Right lung (tissue), 10 donors: ENCODE measurements around the gene HYPK. TPM values are rescaled to one million over a fixed set of nuclear protein-coding genes. Genes with fewer than 3 reads are reported as not detected.

Experiments
- DNase-seq, 2 donors: peaks; one replicate each; pipeline ENCODE4 v3.0.0-alpha.2; 2013
- long read RNA-seq, 8 donors: transcript quantifications; one replicate each; lab custom pipeline, GENCODE V29; 2026
- polyA plus RNA-seq, 5 donors: library from polyadenylated mRNA; unstranded; fragments of 120-200 nt; gene quantifications; one replicate each; pipeline versions ENCODE4 v1.2.1 to v1.2.3, GENCODE V29; 2013; ENCODE audit warnings: inconsistent platforms in 1 of 5, low replicate concordance in 1 of 5; ENCODE audit not compliant: insufficient read length in 5 of 5, insufficient read depth in 1 of 5

HYPK gene, protein sequence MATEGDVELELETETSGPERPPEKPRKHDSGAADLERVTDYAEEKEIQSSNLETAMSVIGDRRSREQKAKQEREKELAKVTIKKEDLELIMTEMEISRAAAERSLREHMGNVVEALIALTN
- 10 to 100 TPM in 3 of 5 donors, 1 to 10 TPM in 2; 6.2 to 16.2 (median 12.3) TPM for polyA plus RNA-seq
- long read RNA-seq, donor 1, transcript HYPK-202 (4 exons, 1,051 nt) = major isoform, 87 of 90 reads
- long read RNA-seq, donor 1, partial matches to known transcripts = 0 of 90 reads
- long read RNA-seq, donor 1, other reads (novel, unspliced or antisense) = 0 of 90 reads
- long read RNA-seq, donor 2, transcript HYPK-202 (4 exons, 1,051 nt) = major isoform, 45 of 45 reads
- long read RNA-seq, donor 2, partial matches to known transcripts = 0 of 45 reads
- long read RNA-seq, donor 2, other reads (novel, unspliced or antisense) = 0 of 45 reads
- long read RNA-seq, donor 3, full-length matches to known transcripts = 60 of 60 reads
- long read RNA-seq, donor 3, partial matches to known transcripts = 0 of 60 reads
- long read RNA-seq, donor 3, other reads (novel, unspliced or antisense) = 0 of 60 reads
- long read RNA-seq, donor 4, transcript HYPK-202 (4 exons, 1,051 nt) = major isoform, 45 of 47 reads
- long read RNA-seq, donor 4, partial matches to known transcripts = 0 of 47 reads
- long read RNA-seq, donor 4, other reads (novel, unspliced or antisense) = 0 of 47 reads
- long read RNA-seq, donor 5, transcript HYPK-202 (4 exons, 1,051 nt) = major isoform, 92 of 94 reads
- long read RNA-seq, donor 5, partial matches to known transcripts = 0 of 94 reads
- long read RNA-seq, donor 5, other reads (novel, unspliced or antisense) = 0 of 94 reads
- long read RNA-seq, donor 6, transcript HYPK-202 (4 exons, 1,051 nt) = major isoform, 99 of 101 reads
- long read RNA-seq, donor 6, partial matches to known transcripts = 0 of 101 reads
- long read RNA-seq, donor 6, other reads (novel, unspliced or antisense) = 0 of 101 reads
- long read RNA-seq, donor 7, transcript HYPK-202 (4 exons, 1,051 nt) = major isoform, 67 of 68 reads
- long read RNA-seq, donor 7, partial matches to known transcripts = 0 of 68 reads
- long read RNA-seq, donor 7, other reads (novel, unspliced or antisense) = 0 of 68 reads
- long read RNA-seq, donor 8, transcript HYPK-202 (4 exons, 1,051 nt) = major isoform, 30 of 33 reads
- long read RNA-seq, donor 8, partial matches to known transcripts = 0 of 33 reads
- long read RNA-seq, donor 8, other reads (novel, unspliced or antisense) = 0 of 33 reads

GRCh38 chr15:43800286-43801141 lies at the start of gene HYPK:
TSS of gene HYPK (plus strand) at chr15:43800599. CDS start at chr15:43800623, 24 bp downstream.
- peak; percentile 85 to 90 for DNase-seq

DNA sequence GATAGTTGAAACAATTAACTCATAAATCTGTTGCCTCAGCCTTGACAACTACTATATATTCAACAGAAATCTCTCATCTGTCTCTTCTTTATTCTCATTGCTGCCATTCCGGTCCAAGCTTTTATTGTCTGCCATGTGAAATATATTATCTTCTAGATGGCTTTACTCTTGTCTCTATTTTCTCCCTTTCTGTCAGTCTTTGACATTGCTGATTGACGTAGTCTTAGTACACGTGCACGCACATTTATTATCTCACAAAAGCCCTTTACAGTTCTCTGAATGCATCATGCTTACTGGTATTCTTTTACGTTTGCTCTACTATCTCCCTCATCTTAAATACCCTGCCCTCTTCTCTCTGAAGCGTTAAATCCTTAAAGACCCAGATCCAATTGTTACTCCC lies 48.5 kb upstream of the HYPK start:
- DNase-seq = no peak

DNA sequence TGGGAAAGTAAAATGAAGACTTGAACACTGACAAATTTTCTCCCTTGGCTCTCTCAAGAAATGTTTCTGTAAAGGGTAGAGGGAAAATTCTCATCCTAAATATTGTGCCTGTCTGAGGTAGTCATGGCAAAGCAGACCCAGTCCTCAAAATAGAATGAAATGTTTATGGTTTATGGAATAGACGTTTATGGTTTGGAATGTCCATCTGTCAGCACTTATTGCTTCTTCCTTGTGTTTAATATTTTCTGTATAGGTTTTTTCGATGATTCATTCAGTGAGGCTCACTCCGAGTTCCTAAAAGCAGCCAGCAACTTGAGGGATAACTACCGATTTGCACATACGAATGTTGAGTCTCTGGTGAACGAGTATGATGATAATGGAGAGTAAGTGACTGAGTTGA lies 37.6 kb upstream of the HYPK start:
- DNase-seq = no peak

- DNase-seq = no peak
Observed at GRCh38 chr15:43763819-43764446, 36.5 kb upstream of the HYPK start.

- peak in 1 of 2 donors; percentile 34 for DNase-seq
Observed at GRCh38 chr15:43769584-43770228, 30.7 kb upstream of the HYPK start.

- DNase-seq = no peak
Observed at GRCh38 chr15:43771816-43772215, 28.6 kb upstream of the HYPK start.

DNA sequence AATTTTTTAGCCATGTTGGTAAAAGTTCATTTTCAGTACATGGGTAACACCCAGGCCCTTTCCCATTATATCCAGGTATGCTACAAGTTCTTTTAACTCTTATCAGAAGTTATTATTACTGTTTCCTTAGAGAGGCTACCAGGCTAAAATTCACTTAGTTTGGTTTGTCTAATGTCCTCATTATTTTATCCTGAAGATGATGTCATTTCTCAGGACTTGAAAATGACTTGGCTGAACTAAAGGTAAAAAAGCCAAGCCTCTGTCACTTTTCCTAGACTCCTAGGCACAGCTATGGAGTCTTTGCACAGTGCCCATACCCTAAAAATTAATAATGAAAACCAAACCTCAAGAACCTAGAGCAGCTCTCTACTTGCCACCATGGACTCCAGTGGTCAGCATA lies 27.8 kb upstream of the HYPK start:
- DNase-seq = no peak

DNA sequence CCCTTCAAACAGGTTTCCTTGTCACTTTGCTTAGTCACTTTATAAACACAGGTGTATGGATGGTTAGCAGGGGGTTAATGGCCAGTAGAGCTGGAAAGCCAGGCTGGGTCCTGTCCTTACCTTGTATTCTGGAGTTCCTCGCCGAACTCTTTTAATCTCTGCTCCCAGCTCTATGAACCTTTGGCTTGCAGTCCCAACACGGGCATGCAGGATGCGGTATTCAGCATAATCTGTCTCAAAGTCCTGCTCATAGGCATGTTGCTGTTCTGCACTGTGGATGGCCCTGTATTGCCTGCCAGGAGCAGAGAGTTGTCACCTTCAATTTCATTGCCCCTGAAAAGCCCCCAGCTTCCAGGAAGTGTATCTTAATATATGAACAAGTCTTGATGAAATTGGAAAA lies 26.3 kb upstream of the HYPK start:
- no peak for DNase-seq

DNA sequence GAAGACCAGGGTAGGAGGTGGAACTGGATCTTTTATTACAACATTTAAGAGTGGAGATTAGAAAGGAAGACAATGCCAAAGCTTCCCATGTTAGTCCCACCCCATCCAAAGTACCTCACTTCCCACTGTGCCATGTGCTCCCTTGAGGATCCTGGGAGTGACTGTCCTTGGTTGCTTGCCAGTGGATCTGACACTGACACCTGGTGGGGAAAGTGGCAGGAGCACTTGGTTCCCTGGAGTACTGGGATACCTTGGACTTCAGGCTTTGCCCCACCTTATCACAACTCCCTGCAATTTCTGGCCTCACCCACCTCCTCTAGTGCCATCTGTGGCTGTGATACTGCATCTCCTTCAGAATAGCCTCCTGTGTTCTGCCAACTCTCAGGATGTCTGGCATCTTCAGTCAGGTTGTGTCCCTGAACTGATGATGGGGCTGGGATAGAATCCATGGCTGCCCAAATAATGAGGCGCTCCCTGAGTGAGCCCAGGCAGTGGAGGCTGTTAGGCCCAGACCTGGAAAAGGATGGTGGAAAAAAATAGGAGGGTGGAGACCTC lies 24.9 kb upstream of the HYPK start:
- DNase-seq = no peak

- no peak for DNase-seq
Observed at GRCh38 chr15:43776101-43776717, 24.2 kb upstream of the HYPK start.

DNA sequence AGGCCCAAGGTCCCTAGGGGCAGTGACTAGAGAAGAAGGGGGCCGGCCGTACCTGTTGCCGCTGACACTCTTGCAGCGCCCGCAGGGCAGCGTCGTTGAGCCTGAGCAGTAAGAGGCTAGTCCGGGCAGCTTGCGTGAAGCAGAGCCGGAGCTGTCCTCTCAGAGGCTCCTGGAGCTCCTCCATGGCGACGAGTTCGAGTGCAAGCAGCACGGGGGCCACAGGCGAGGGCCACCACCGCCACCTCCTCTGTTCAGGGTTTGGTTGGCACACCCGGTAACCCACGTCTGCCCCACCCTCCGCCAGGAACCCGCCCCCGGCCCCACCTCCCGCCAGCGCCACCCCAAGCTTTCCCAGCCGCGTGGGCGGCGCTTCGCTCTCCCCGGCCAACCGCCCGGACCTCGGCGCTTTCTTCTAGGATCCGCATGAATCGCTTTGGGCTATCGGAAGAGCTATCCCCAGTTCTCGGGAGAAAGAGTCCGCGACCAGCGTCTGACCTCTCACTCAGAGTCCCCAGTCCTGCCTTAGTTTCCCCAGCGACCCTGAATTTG lies 23.6 kb upstream of the HYPK start, which contains the start of gene ELL3:
TSS of gene ELL3 (minus strand) at position 249 of the 549 bp plus-strand sequence. CDS start at position 184, 65 bp downstream.
- peak in 1 of 2 donors; percentile 65 for DNase-seq

DNA sequence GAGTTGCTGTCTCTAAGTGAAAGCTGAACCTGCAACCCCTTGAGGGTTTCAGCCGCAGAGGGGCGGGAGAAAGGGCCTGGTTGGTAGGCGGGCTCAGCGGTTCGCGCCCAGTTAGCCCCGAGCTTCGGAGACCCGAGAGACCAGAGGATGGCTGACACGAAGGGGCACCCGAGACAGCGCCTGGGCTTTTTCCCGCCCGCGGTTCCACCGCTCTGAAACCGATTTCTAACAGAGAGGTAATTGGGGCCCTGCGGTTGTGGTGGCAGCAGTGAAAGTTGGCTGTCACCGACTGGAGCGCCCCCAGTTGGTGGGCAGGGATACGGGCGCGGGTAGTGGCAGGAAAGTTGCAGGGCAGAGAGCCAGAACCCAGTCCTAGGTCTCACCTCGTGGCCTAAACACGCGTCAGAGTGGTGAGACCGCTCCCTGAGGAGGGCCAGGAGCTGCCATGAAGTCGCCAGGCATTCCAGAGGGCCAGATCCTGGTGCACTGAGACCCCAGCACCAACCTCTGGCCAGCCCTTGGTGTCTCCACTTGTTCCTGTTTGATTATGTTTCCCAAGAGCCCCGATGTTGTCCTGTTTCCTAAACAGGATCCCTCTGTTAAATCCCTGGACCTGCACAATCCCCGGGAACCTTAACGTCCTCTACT lies 23.0 kb upstream of the HYPK start:
- DNase-seq = peak; percentile 70 to 77

GRCh38 chr15:43779016-43779415 lies 21.4 kb upstream of the HYPK start:
- no peak for DNase-seq

DNA sequence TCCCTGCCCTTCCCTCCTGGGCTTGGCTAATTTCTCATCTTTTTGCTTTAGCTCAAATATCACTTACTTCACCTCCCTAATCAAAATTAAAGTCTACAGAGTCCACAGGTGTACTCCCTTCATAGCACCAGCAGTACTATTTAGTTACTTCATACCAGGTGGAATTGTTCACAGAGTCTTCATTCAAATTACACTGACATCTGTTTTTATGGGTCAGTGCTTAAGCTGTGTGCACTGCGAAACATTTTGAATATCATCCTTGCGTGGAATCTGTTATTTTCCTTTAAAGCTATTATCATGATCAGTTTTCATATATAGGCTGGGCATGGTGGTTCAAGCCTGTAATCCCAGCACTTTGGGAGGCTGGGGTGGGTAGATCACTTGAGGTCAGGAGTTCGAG lies 11.0 kb upstream of the HYPK start:
- no peak for DNase-seq

DNA sequence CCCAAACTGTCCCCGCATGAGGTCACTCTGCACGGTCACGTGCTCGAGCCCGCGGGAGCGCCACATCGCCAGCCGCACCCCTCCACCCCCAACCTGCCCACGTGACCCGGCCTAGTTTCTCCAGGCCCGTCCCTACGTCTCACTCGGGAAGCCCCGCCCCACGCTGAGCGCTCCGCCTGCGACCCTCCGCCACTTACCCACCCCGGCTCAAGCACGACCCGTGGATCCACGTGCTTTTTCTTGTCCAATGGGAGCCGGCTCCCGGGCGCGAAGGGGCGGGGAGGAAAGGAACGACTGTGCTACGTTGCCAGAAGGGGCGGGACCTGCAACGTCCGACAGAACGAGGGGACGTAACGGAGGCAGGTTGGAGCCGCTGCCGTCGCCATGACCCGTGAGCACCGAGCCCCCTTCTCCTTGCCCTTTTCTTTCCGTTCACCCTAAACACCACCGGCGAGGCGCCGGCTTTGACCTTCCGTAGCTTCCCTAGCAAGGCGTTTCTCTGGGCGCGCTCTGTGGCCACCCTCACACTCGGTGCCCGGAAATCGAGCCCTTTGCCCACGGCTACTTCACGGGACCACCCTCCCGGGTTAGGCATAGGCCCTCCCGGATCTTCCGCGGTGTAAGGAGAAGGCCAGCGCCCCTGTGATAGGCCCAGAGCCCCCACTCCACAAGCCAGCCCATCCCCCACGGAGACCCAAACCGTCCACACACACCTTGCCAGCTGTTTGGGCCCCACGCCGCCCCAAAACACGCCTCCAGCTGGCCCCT lies 8.2 kb upstream of the HYPK start, which contains the start of gene SERF2:
TSS of gene SERF2 (plus strand) at position 328 of the 768 bp plus-strand sequence. CDS start at position 385, 57 bp downstream.
- DNase-seq = peak; percentile 100

DNA sequence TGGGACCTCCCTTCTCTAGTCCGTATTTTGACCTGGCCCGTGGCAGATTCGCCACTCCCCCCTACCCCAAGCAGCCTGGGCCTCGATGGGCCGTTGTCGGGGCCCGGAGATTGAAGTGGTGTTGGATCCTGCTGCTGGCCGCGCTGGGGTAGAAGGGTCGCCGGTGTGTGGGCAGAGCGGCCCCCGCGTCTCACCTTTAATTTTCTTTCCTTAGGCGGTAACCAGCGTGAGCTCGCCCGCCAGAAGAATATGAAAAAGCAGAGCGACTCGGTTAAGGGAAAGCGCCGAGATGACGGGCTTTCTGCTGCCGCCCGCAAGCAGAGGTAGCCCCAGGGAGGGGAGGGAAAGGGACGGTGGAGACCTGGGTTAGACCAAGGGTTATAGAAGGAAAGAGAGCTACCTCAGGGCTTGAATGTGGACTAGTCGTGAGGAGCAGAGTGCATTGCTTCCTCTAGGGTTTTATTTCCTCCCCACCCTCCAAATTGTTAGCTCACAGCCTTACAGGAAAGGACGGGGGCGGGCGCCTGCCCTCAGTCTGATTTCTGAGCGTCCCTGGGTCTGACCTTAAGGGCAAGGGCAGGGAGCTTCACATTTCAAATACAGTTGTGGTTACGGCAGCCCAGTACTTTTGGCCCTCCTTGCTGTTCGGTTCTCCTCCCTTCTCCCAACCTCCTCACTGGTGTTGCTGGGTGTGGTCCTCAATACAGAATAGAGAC lies 7.5 kb upstream of the HYPK start:
- peak in 1 of 2 donors; percentile 47 for DNase-seq
